ENCODE measurements around the gene SMIM29.

Gene SMIM29

GRCh38 chr6:34226066-34226465, 22.7 kb downstream of the SMIM29 start:
- no peak for DNase-seq (ENCODE audit: low read depth)

GRCh38 chr6:34225551-34225950, 23.3 kb downstream of the SMIM29 start:
- no peak for DNase-seq (ENCODE audit: low read depth)

- DNase-seq (ENCODE audit: low read depth): peak; percentile 91
Measured at GRCh38 chr6:34223956-34224940, 24.6 kb downstream of the SMIM29 start.

GRCh38 chr6:34223381-34223955, 25.3 kb downstream of the SMIM29 start:
- no peak for DNase-seq (ENCODE audit: low read depth)

- DNase-seq (ENCODE audit: low read depth): no peak
Measured at GRCh38 chr6:34218691-34219090, 30.1 kb downstream of the SMIM29 start.

- DNase-seq (ENCODE audit: low read depth): no peak
Measured at GRCh38 chr6:34213772-34214171, 35.0 kb downstream of the SMIM29 start.

GRCh38 chr6:34207695-34208443, 40.9 kb downstream of the SMIM29 start:
- DNase-seq (ENCODE audit: low read depth): no peak

- DNase-seq (ENCODE audit: low read depth): no peak
Measured at GRCh38 chr6:34206726-34207125, 42.1 kb downstream of the SMIM29 start.

- no peak for DNase-seq (ENCODE audit: low read depth)
Measured at GRCh38 chr6:34205916-34206315, 42.9 kb downstream of the SMIM29 start.

- DNase-seq (ENCODE audit: low read depth): no peak
Measured at GRCh38 chr6:34205466-34205865, 43.3 kb downstream of the SMIM29 start.

- no peak for DNase-seq (ENCODE audit: low read depth)
Measured at GRCh38 chr6:34204693-34205092, 44.1 kb downstream of the SMIM29 start.

- no peak for DNase-seq (ENCODE audit: low read depth)
Measured at GRCh38 chr6:34202329-34203201, 46.2 kb downstream of the SMIM29 start.

GRCh38 chr6:34201455-34202107, 47.2 kb downstream of the SMIM29 start:
- DNase-seq (ENCODE audit: low read depth): no peak

GRCh38 chr6:34200340-34200971, 48.4 kb downstream of the SMIM29 start:
- no peak for DNase-seq (ENCODE audit: low read depth)

- no peak for DNase-seq (ENCODE audit: low read depth)
Measured at GRCh38 chr6:34196833-34197195, 52.0 kb downstream of the SMIM29 start.

All from activated T-helper 9 cell treated with anti-CD3 and anti-CD28 coated beads, Interleukin-2, amount 50 U/mL, for 16 hours (primary cell).